Measurements from ENCODE around the gene ZKSCAN2.

DNA sequence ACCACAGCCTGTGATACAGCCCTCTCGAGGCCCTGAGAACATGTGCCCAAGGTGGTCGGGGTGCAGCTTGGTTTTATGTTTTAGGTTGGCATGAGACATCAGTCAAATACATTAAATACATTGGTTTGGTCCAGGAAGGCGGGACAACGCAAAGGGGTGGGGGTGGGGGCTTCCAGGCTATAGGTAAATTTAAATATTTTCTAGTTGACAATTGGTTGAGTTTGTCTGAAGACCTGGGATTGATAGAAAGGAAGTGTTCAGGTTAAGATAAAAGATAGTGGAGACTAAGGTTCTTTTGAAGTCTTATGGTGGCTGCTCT lies 1.2 kb upstream of the ZKSCAN2 start:
- no peak for TF ChIP-seq POLR2AphosphoS5 (IDR thresholded peaks at IDR 0.05)
- TF ChIP-seq, protein P1, sequence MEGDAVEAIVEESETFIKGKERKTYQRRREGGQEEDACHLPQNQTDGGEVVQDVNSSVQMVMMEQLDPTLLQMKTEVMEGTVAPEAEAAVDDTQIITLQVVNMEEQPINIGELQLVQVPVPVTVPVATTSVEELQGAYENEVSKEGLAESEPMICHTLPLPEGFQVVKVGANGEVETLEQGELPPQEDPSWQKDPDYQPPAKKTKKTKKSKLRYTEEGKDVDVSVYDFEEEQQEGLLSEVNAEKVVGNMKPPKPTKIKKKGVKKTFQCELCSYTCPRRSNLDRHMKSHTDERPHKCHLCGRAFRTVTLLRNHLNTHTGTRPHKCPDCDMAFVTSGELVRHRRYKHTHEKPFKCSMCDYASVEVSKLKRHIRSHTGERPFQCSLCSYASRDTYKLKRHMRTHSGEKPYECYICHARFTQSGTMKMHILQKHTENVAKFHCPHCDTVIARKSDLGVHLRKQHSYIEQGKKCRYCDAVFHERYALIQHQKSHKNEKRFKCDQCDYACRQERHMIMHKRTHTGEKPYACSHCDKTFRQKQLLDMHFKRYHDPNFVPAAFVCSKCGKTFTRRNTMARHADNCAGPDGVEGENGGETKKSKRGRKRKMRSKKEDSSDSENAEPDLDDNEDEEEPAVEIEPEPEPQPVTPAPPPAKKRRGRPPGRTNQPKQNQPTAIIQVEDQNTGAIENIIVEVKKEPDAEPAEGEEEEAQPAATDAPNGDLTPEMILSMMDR (IDR thresholded peaks at IDR 0.05): no peak
- TF ChIP-seq POLR2A (IDR thresholded peaks at IDR 0.05): no peak
- no peak for TF ChIP-seq EP300 (IDR thresholded peaks at IDR 0.05)

Measured in stomach (tissue), 4 donors.